Right kidney (tissue), 1 donor: ENCODE data around the gene OR56A5.

Experiments
- DNase-seq: peaks from one replicate; pipeline ENCODE4 v3.0.0-alpha.2; 2016

OR56A5 gene

GRCh38 chr11:5932671-5933070, 35.6 kb downstream of the OR56A5 start:
- DNase-seq: no peak

- DNase-seq: no peak
Measured at GRCh38 chr11:5931061-5931460, 37.2 kb downstream of the OR56A5 start.

DNA sequence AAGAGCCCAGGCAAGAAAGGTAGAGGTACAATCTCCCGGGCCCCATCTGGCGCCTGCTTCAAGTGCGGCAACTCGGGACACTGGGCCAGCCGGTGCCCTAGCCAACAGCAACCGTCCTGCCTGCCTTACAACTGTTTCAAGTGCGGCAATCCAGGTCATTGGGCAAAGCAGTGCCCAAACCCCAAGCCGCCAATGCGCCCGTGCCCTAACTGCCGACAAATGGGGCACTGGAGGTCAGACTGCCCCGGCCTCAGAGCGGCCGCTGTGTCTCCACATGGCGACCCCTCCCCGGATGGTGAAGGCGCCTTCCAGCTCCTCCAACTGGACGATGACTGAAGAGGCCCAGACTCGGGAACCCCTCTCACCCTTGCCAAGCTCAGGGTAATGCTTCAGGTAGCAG, 37.7 kb downstream of the OR56A5 start:
- DNase-seq: no peak

- no peak for DNase-seq
Measured at GRCh38 chr11:5929571-5930368, 38.5 kb downstream of the OR56A5 start.

GRCh38 chr11:5928811-5929210, 39.5 kb downstream of the OR56A5 start:
- DNase-seq: no peak

GRCh38 chr11:5928271-5928670, 40.0 kb downstream of the OR56A5 start:
- DNase-seq: no peak

- DNase-seq: no peak
Measured at GRCh38 chr11:5923794-5924193, 44.5 kb downstream of the OR56A5 start.

DNA sequence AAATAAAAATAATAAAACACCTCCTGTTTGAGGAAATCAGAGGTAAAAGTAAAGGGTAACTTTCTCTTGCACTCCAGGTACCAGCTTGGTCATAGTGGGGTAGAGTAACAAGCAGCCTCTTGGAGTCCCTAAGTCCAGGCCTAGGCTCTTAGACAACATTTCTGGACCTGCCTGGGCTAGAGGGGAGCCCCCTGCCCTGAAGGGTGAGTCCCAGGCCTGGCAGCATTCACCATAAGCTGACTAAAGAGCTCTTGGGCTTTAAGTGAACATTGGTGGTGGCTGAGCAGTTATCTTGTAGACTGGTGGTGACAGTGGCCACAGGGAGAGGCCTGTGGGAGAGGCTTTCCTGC, 44.9 kb downstream of the OR56A5 start:
- no peak for DNase-seq

- no peak for DNase-seq
Measured at GRCh38 chr11:5922749-5923426, 45.4 kb downstream of the OR56A5 start.
